GM18526 (cell line): ENCODE measurements around the gene HAGH.

Experiments
- POLR2A ChIP-seq: IDR thresholded peaks from 3 replicates; pipeline ENCODE4 v1.6.1; 2011; ENCODE audit not compliant: insufficient read length; ENCODE audit errors: extremely low read depth

Gene HAGH

GRCh38 chr16:1768061-1768766, 58.4 kb downstream of the HAGH start:
- no peak for TF ChIP-seq POLR2A

DNA sequence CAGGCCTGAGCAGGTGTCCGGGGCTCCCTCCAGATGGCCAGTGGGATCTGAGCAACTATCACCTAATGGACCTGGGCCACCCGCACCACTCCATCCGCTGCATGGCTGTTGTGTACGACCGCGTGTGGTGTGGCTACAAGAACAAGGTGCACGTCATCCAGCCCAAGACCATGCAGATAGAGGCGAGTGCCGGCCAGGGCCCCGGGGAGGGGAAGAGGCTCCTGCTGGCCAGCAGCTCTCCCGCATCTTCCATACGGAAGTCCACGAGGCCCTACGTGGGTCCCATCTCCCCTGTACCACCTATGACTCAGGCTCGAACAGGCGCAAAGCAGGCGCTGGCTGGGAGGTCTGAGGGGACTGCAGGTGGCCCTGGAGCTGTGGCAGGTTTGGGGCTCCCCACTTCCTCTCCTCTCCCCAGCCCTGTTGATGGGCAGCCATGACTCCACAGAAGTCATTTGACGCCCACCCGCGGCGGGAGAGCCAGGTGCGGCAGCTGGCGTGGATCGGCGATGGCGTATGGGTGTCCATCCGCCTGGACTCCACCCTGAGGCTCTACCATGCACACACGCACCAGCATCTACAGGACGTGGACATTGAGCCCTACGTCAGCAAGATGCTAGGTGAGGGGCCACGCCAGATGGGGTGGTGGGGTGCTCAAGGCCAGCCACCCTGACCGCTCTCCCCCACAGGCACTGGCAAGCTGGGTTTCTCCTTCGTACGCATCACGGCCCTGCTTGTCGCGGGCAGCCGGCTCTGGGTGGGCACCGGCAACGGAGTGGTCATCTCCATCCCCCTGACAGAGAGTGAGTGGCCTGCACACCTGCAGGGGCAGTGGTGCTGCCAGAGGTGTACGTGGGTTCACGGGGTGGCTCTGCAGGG, 59.3 kb downstream of the HAGH start:
- TF ChIP-seq POLR2A = no peak

GRCh38 chr16:1766701-1767100, 59.9 kb downstream of the HAGH start:
- no peak for TF ChIP-seq POLR2A

DNA sequence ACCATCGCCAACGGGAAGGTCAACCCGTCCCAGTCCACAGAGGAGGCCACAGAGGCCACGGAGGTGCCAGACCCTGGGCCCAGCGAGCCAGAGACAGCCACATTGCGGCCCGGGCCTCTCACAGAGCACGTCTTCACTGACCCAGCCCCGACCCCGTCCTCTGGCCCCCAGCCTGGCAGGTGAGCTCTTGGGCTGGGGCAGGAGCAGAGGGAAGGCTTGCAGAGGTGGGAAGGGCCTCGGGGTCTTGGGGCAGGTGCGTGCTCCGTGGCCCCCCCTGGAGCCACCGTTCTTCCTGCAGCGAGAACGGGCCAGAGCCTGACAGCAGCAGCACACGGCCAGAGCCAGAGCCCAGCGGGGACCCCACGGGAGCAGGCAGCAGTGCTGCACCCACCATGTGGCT, 60.4 kb downstream of the HAGH start:
- no peak for TF ChIP-seq POLR2A

DNA sequence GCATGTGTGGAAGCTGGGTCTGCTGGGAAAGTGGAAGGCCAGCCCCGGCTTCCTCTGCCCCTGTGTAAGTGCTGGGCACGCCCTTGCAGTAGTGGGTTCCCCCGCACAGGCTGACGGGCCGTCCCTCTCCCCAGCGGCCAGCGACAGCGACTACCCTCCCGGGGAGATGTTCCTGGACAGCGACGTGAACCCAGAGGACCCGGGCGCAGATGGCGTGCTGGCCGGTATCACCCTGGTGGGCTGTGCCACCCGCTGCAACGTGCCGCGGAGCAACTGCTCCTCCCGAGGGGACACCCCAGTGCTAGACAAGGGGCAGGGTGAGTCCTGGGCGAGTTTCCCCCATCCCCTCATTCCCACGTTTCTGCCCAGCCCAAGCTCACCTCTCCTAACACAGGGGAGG, 60.8 kb downstream of the HAGH start:
- TF ChIP-seq POLR2A = no peak

GRCh38 chr16:1764971-1765370, 61.7 kb downstream of the HAGH start:
- no peak for TF ChIP-seq POLR2A

DNA sequence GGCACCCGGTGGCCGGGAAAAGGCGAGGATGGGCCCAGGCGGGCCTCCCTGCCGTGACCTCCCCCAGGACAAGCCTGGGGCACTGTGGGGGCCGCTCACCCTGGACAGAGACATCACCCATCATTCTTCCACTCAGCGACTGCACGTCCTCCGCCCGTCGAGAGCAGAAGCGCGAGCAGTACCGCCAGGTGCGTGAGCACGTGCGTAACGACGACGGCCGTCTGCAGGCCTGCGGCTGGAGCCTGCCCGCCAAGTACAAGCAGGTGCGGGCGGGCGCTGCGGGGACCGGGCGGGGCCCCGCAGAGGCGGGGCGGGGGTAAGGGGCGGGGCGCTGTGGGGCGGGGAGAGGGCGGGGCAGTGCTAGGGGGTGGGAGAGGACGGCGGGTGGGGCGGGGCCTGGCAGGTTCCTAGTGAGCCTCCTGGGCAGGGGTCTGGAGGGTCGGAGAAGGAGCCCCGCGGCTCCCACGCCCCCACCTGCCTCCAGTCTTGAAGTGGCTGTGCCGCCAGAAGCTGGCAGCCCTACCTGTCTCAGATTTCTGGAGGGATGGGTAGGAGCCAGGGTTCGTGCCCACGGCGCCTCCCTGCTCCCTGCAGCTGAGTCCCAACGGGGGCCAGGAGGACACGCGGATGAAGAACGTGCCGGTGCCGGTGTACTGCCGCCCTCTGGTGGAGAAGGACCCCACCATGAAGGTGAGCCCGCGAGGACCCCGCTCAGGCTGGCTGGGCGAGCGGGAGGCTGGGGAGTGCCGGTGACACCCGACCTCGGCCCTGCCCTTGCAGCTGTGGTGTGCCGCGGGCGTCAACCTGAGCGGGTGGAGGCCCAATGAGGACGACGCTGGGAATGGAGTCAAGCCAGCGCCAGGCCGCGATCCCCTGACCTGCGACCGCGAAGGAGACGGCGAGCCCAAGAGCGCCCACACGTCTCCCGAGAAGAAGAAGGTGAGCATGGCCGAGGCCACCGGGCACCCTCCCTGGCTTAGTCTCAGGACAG, 62.8 kb downstream of the HAGH start:
- TF ChIP-seq POLR2A = no peak

DNA sequence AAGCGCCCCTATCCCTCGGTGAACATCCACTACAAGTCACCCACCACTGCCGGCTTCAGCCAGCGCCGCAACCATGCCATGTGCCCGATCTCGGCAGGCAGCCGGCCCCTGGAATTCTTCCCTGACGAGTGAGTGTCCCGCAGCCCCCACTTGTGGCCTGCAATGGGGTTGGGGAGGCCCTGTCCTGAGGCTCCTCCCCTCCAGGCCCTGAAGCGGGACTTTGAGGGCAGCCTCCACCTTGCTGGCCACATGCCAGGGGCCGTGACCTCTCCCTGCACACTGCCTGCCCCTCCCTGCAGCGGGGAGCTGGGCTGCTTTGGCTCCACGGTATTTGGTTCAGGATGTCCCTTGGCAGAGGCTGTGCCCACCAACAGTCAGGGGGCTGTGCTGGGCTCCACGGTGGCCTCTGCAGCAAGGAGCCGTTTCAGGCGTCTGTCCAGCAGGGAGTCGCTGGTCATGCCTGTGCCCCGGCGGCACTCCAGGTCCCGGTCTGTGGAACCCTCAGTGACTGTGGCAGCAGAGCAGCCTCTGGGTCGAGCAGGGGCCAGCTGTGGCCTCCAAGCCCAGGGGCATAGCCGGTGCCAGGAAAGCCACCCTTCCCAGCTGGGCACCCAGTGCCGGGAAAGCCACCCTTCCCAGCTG, 63.6 kb downstream of the HAGH start:
- no peak for TF ChIP-seq POLR2A

GRCh38 chr16:1762196-1762878, 64.3 kb downstream of the HAGH start:
- no peak for TF ChIP-seq POLR2A

DNA sequence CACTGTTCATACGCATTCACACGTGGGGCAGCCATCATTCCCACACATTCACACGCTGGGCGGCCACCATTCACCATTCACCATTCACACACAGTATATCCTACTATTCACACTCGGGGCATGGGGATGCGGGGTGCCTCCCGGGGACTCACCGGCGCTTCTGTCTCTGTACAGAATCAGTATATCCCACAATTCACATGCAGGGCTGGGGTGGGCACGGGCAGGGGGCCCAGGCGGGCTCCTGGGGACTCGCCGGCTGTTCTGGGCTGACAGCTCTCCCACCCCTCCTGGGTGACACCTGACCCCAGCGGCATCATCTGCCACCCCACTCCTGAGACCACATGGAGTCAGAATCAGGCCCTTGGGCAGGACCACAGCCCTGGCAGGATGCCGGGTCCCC, 64.9 kb downstream of the HAGH start:
- no peak for TF ChIP-seq POLR2A

DNA sequence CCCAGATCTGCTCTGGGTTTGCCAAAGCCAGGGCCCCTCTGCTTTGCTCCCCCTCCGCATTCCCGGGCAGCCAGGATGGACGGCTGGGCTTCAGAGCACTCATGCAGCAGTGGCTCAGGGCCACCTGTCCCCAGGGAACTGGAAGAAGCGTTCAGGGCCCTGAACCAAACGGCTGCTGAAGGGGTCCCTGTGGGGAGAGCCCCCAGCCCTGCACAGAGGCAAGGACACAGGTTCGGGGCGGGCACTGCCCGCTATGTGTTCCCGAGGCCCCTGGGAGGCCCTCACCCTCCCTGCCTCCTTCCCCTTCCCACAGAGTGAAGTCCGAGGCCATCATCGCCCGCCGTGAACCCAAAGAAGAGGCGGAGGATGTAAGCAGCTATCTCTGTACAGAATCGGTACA, 65.7 kb downstream of the HAGH start:
- no peak for TF ChIP-seq POLR2A

- no peak for TF ChIP-seq POLR2A
Measured at GRCh38 chr16:1759511-1759910, 67.1 kb downstream of the HAGH start.

DNA sequence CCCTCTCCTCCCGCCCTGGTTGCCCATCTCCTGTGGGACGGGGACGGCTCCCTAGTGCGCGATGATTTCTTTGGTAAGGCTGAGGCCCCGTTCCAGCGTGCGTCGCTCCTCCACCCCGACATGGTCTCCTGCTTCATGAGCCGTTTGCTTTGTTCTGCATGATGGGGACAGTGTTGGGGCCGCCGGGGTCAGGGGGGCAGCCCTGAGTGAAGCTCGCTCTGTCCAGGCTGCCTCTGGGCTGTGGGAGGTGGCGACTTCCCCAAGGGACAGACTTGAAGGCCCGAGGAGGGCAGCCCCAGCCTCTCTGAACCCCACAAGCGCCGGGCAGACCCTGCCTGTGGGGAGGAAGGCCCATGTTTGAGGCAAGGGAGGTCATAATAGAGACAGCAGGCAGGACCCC, 67.7 kb downstream of the HAGH start:
- TF ChIP-seq POLR2A = no peak
